Inferior parietal cortex (tissue), 1 donor: ENCODE data around the gene ERI2.
A peak's percentile ranks its signal among the peaks of the same experiment; 100 is the strongest.

Experiments
- DNase-seq: peaks from one replicate; pipeline ENCODE4 v3.0.0-alpha.2; 2016; ENCODE audit errors: extremely low spot score

The ERI2 gene

GRCh38 chr16:20806168-20807050 lies at the start of gene ERI2, which contains the start of gene REXO5:
Gene ERI2 (minus strand): TSS chr16:20806472. CDS start chr16:20806430, 42 bp downstream.
Gene REXO5 (plus strand): TSS chr16:20806527. CDS start chr16:20806954, 427 bp downstream.
- DNase-seq: peak; percentile 94

- no peak for DNase-seq
Measured at GRCh38 chr16:20854963-20855362, 48.7 kb upstream of the ERI2 start.

DNA sequence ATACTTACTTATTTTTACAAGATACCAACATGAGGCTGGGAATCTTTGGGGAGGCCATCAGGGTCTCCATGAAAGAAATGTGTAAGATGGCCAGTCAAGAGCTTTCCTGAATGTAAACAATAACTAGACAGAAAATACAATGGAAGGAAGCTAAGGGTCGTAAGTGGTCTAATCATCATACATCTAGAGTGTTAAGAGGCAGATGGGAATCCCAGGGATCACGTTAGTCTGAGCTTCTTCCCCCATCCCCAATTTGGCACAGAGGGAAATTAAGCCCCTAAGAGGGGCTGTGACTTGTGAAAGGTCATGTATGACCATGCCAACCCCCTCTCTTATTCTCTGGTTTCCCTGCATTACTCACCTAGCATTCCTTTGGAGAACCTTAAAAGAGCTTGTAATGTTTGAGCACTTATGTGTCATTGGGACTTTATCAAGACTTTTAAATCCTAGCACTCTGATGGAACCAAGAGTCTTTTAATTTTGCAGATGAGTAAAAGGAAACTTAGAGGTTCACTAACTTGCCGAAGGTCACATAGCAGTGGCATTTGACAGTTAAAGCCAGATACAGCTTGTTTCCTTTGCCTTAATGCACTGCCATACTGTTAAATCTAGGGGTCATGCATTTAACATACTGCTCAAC lies 47.8 kb upstream of the ERI2 start:
- no peak for DNase-seq

GRCh38 chr16:20853143-20853542 lies 46.9 kb upstream of the ERI2 start:
- DNase-seq: no peak

DNA sequence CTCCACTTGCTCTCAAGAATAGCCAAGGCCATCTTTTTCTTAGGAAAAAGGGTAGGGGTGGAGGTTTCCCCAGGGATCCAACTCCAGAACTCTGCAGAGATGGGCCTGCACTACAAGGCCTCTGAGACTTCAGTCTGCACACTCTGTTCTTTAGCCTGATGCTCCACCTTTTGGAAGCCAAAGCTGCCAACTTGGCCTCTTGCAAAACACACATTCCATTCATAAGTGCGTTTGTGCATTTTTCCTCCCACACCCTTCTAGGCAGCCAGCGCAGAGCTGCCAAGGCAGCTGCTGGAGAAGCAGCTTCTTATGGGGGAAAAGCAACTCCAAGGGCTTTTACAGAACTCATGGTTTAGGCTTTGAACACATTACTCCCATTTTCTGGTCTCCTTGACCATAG lies 45.3 kb upstream of the ERI2 start:
- no peak for DNase-seq

- no peak for DNase-seq
Measured at GRCh38 chr16:20850981-20851380, 44.7 kb upstream of the ERI2 start.

DNA sequence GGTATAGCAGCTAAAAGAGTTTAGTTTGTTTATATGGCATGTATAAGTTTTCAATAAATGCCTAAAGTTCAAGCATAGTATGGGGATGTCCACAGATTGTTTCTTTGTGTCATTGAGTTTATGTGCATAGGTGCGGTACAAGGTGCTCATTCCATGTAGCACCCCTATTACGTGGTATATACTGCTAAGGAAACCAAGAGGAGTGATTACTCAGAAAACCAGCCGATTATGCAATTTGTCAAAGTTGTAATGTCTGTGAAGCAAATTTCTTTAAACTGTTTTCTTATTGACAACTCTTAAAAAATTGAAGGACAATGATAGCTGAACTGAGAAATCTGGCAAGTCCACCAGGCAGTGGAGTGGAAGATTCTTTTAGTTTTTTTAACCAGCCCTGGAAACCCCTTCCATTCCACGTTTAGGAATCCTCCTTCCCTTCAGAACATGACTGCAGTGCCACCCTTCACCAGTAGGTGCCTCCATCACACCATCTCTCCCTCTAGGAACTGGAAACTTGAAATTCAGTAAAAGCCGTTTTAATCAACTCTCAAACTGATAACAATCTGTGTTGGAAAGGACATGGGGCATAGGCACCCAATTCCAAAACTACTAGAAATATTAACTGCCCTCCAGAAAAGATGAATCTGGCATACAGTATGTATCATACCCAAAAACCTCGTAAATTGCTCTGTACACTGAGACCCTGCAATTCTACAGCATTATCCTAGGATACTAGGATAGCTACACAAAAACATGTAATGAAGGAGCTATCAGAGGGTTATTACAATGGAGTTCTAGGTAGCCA lies 43.5 kb upstream of the ERI2 start:
- peak; percentile 93 for DNase-seq

- DNase-seq: no peak
Measured at GRCh38 chr16:20847550-20847949, 41.3 kb upstream of the ERI2 start.

DNA sequence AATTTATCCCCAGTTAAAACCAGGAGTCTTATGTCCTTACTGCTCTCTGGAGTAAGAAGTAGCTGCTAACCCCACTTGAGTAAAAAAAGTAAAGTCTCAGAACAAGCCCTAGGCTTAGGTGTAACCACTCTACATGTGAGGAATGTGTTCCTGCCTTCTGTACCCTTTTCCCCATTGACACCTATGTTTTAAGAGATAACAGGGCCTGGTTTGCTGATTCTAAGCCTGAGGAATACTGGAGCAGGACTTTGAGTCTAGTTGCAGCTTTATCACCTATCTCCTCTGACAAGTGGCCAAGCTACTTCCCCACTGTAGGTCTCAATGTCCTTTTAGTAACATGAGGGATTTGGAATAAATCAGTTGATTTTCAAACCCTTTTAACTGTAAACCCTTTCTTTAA lies 40.3 kb upstream of the ERI2 start:
- no peak for DNase-seq

DNA sequence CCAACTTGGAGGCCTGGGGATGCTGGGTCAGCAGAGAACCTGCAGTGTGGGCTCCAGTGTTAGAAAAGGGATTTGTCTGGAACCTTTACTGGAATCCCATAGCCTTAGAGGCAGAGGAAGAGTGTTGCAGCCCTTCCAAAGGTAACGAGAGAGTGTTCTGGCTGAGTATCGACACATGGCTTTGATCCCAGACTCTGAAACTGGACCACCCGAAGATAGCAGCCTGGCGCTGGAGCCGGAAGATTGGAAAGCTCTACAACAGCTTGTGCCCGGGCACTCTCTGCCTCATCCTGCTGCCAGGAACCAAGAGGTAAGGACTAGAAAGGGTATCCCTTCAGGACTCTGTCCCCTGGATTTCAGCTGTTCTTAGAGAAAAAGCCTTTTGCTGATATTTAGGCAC lies 39.8 kb upstream of the ERI2 start:
- no peak for DNase-seq

DNA sequence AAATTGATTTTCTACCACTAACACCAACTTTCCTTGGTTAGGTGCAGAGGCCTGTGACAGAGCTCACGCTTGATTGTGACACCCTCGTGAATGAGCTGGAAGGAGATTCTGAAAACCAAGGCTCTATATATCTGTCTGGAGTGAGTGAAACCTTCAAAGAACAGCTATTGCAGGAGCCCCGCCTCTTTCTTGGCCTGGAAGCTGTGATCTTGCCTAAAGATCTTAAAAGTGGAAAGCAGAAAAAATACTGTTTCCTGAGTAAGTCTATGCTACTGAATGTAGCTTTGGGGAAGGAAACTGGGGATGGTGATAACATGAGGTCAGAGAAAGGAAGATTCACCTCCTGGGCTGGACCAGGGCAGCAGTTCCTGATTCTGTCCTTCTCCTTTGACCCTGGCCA lies 38.3 kb upstream of the ERI2 start:
- no peak for DNase-seq

GRCh38 chr16:20844054-20844453 lies 37.8 kb upstream of the ERI2 start:
- DNase-seq: no peak

- no peak for DNase-seq
Measured at GRCh38 chr16:20839504-20839903, 33.2 kb upstream of the ERI2 start.

GRCh38 chr16:20838240-20838639 lies 32.0 kb upstream of the ERI2 start:
- DNase-seq: no peak

DNA sequence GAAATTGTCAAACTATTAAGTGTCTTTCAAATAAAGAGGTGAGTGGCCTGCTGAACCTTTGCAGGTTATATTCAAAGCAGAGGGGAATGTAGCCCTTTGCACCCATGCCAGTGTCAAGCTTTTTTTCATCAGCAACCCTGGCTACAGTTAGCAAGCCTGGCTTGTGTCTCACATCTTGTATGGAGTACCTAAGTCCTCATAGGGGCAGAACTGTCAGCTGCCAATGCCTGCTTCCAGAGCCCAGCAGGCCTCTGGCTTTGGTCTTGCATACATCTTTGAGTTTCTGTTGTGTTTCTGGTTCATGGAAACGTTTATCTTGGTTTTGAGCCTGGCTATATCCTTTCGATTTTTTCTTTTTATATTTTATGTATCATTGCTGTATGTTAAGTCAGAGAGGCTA lies 26.8 kb upstream of the ERI2 start:
- DNase-seq: no peak

DNA sequence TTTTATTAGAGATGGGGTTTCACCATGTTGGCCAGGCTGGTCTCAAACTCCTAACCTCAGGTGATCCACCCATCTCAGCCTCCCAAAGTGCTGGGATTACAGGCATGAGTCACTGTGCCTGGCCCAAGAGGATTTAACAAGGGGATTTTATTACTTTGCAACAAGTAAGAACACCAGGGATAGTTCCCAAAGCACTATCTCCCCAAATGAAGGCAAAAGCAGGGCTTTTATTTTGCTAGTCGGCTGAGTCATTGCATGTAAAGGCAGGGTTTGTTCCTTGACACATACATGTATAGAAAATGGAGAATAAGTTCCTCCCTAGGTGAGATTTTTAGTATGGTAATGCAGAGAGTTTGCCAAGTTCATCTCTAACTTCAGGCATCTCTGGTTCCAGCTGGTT lies 24.1 kb upstream of the ERI2 start:
- DNase-seq: no peak

- no peak for DNase-seq
Measured at GRCh38 chr16:20829536-20829935, 23.3 kb upstream of the ERI2 start.

DNA sequence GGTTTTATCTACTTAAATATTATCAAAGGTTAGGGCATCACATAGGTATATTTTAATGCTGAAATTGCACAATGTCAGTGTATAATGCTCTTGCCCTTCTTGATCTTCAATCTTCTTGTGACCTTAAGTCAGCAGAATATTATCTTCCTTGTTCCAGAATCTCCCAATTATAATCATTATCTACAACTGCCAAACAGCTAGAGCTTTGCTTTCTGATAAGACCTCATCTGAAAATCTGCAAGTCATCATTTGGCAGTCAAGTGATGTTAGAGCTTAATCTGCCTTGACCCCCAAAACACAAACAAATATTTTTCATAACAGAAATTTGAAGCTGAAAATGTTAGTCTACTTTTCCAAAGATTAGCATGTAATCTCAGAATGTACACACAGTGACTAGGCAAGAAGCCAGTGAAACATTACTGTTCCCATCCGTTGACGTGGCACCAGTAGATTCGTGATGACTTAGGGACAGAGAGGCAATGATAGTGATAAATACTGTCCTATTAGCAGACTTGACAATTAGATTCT lies 19.8 kb upstream of the ERI2 start:
- no peak for DNase-seq

- DNase-seq: no peak
Measured at GRCh38 chr16:20822521-20823325, 16.5 kb upstream of the ERI2 start.

DNA sequence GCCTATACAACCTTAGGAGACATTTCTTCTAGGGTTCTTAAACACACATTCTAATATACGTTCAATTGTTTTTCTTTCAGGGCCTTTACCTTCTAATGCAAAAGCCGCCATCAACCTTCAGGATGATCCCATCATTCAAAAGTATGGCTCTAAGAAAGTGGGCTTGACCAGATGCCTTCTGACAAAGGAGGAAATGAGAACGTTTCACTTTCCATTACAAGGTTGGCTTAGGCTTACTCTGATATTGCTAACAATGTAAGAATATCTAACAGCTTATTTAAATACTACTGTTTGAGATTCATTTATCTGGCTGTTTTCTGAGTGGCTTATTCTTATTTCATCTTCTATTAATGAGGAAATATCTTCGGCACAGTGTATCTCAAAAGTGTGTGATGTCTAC lies 15.4 kb upstream of the ERI2 start:
- DNase-seq: no peak

- DNase-seq: no peak
Measured at GRCh38 chr16:20818929-20819585, 12.8 kb upstream of the ERI2 start.
